Stimulated activated CD4-positive, alpha-beta T cell treated with anti-CD3 and anti-CD28 coated beads, Interleukin-2, amount 100 ng/mL, for 24 hours (primary cell): ENCODE results near the gene KDM5A.
"Not testable (repeated sequence)": the region's sequence is repeated elsewhere in the genome, so short reads cannot be mapped to it uniquely, and the experiment has no call there.

ENCODE experiments used
- DNase-seq, 2 donors: peaks; one replicate each; pipeline ENCODE4 v3.0.0-alpha.2; 2020

KDM5A gene

GRCh38 chr12:237026-237815, 151.9 kb downstream of the KDM5A start:
- DNase-seq = no peak

GRCh38 chr12:236445-236844, 152.7 kb downstream of the KDM5A start:
- no peak for DNase-seq

GRCh38 chr12:235967-236366, 153.2 kb downstream of the KDM5A start:
- not testable (repeated sequence) for DNase-seq

GRCh38 chr12:234891-235415, 154.2 kb downstream of the KDM5A start:
- no peak for DNase-seq

GRCh38 chr12:234019-234418, 155.1 kb downstream of the KDM5A start:
- DNase-seq = no peak

GRCh38 chr12:233615-233968, 155.5 kb downstream of the KDM5A start:
- no peak for DNase-seq

- no peak for DNase-seq
Observed at GRCh38 chr12:232731-233614, 156.1 kb downstream of the KDM5A start.

- no peak for DNase-seq
Observed at GRCh38 chr12:230925-231671, 158.0 kb downstream of the KDM5A start.
